ENCODE data around the gene FAM200C. TPM values are rescaled to one million over a fixed set of nuclear protein-coding genes. Genes with fewer than 3 reads are reported as not detected.

Gene FAM200C
- total and polyA plus RNA-seq, 2 of the 8 experiments (the other 6 are each of a cell fraction or from before 2014, with no cell fraction given): 2.6 to 7.3 TPM

DNA sequence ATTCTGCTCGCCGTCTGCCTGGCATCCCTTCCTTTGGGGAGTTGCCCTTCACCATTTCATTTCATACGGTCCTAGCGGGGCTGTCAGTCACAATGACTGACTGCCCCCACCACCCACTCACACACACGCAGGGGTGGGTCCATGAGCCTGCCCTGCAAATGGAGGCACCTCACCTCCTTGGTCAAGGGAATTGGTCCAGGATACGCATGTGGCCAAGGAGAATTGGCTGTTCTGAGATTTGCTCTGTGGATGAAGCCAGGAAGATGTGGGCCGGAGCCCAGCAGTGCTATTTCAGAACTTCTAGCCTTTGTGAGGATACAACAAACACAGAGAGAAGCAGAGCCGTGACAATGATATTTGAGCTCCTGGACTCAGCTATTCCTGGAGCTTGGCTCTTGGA lies 46.5 kb downstream of the FAM200C start:
- Histone ChIP-seq H3K9me3 (ENCODE audit: insufficient read depth in 2 of 2, low read depth in 1 of 2, low read length in 1 of 2) (no peaks in the 10 kb centered on the region), H3K9ac (replicated peaks in 1 of 4; ENCODE audit: extremely low read depth in 1 of 4, low read depth in 3 of 4, low read length in 3 of 4) (no peak overlapping the region), H3K36me3 (ENCODE audit: control insufficient read depth in 2 of 4, insufficient read depth in 4 of 4, low read length in 3 of 4) (no peaks in the 10 kb centered on the region), H3K18ac (ENCODE audit: extremely low read depth, low read length) (no peak overlapping the region), H4K91ac (replicated peaks; ENCODE audit: insufficient read length, low read length) (no peak overlapping the region), H4K5ac (ENCODE audit: insufficient read length, low read depth, low read length) (no peak overlapping the region), H3K4ac (replicated peaks; ENCODE audit: insufficient read length, low read depth, low read length) (no peak overlapping the region), H2AK5ac (ENCODE audit: low read depth, low read length) (no peak overlapping the region), H2BK120ac (replicated peaks; ENCODE audit: low read depth, low read length) (no peak overlapping the region), H2BK5ac (ENCODE audit: low read depth, low read length) (no peak overlapping the region), H3K4me1 (replicated peaks in 1 of 4; ENCODE audit: control insufficient read depth in 3 of 4, insufficient read depth in 4 of 4, low read length in 3 of 4) (no peaks in the 10 kb centered on the region; a peak in 2 of 7 replicates), H3K27me3 (replicated peaks in 1 of 4; ENCODE audit: control insufficient read depth in 3 of 4, extremely low read depth in 1 of 4, insufficient read depth in 3 of 4, low read length in 3 of 4) (no peaks in the 10 kb centered on the region; a peak in 1 of 7 replicates), H2BK15ac (ENCODE audit: low read length) (no peak overlapping the region), H3K79me2 (ENCODE audit: control insufficient read depth in 1 of 2, insufficient read depth in 2 of 2, low read length in 2 of 2) (no peaks in the 10 kb centered on the region), H3K4me2 (ENCODE audit: insufficient read depth in 1 of 2, low read depth in 2 of 2, low read length in 2 of 2) (no peak overlapping the region), H2BK12ac (ENCODE audit: low read depth, low read length) (no peak overlapping the region), H3K79me1 (ENCODE audit: low read depth, low read length) (no peaks in the 10 kb centered on the region), H2BK20ac (ENCODE audit: low read length) (no peak overlapping the region), H3K23me2 (ENCODE audit: low read depth, low read length) (no peaks in the 10 kb centered on the region), H3K23ac (ENCODE audit: insufficient read length) (no peak overlapping the region), H3K4me3 (ENCODE audit: extremely low read depth in 1 of 4, insufficient read depth in 2 of 4, low read depth in 3 of 4, low read length in 4 of 4) (no peak overlapping the region), H4K20me1 (replicated peaks in 1 of 2; ENCODE audit: control insufficient read depth in 1 of 2, insufficient read depth in 2 of 2, low read length in 2 of 2) (no peaks in the 10 kb centered on the region), H4K8ac (ENCODE audit: extremely low read depth, insufficient read depth, low read length) (peak overlapping the region; percentile 91), H3K56ac (replicated peaks; ENCODE audit: insufficient read length, low read depth, low read length) (no peak overlapping the region), H3K27ac (ENCODE audit: low read depth, low read length) (no peak overlapping the region), H3K14ac (ENCODE audit: insufficient read length) (no peak overlapping the region), H2AFZ (ENCODE audit: low read length) (no peak overlapping the region)
- ChIA-PET CTCF (ENCODE audit: partially characterized antibody) (interaction anchor here (0.6 kb wide), 3 partner anchors 43 to 711 kb away, joined by 3 read pairs; no protein-coding TSS in a partner anchor), POLR2A (ENCODE audit: partially characterized antibody) (no interaction called here)
- FAIRE-seq (no peak), DNase-seq (ENCODE audit: low read depth in 1 of 2, low spot score in 2 of 2) (no peak)
- TF ChIP-seq CHD2 (IDR thresholded peaks at IDR 0.05; ENCODE audit: low read length) (peak; percentile 65), BRCA1 (IDR thresholded peaks at IDR 0.05; ENCODE audit: low read depth, low read length) (no peak), SP1 (IDR thresholded peaks at IDR 0.05; ENCODE audit: low read depth, low read length) (peak; percentile 80), FOSL1 (IDR thresholded peaks at IDR 0.05; ENCODE audit: insufficient read depth, low read depth, low read length) (no peak)
- 84% methylated on average over 7 of the region's 8 CpGs; no CpG with 5 or more reads in 1 of the 2 experiments for WGBS, 2 experiments (ENCODE audit: extremely low coverage in 1 of 2, insufficient coverage in 1 of 2, insufficient read length in 1 of 2, insufficient replicate concordance in 2 of 2, low coverage in 1 of 2, low lambda C conversion rate in 2 of 2, missing lambda C conversion rate in 1 of 2)

All from H1 (cell line).